GM12878 (cell line): ENCODE measurements around the gene EXO1. TPM values are rescaled to one million over a fixed set of nuclear protein-coding genes. Genes with fewer than 3 reads are reported as not detected.

ENCODE experiments used
- ATF2 ChIP-seq: IDR thresholded peaks from 2 replicates; pipeline ENCODE4 v1.6.1; 2012; ENCODE audit warnings: low read length, inconsistent platforms
- E2F4 ChIP-seq: IDR thresholded peaks from 2 replicates; pipeline ENCODE4 v1.6.1; 2012; ENCODE audit warnings: low read depth, low read length, improper control_type of control experiment
- E2F8 ChIP-seq: fragments of 450-650 bp; IDR thresholded peaks from 2 replicates; pipeline ENCODE4 v1.6.1; 2018; ENCODE audit warnings: mild to moderate bottlenecking, low read depth, moderate library complexity; ENCODE audit not compliant: partially characterized antibody
- EED ChIP-seq: sonication (generic); IDR thresholded peaks from 2 replicates; pipeline ENCODE4 v1.6.1; 2016; ENCODE audit warnings: antibody characterized with exemption, low read depth
- EGR1 ChIP-seq, 2 experiments: IDR thresholded peaks; 1 replicate in 1 of 2; 2 replicates in 1 of 2; pipeline ENCODE4 v1.6.1; 2011 to 2012; ENCODE audit warnings: low read depth in 2 of 2, low read length in 2 of 2, borderline replicate concordance in 1 of 2, mild to moderate bottlenecking in 1 of 2, moderate library complexity in 1 of 2
- ETV6 ChIP-seq, 2 experiments: fragments of 450-650 bp in 1 of 2; IDR thresholded peaks in 1 of 2; conservative IDR thresholded peaks in 1 of 2; 2 replicates each; pipeline ENCODE4 v1.6.1; 2014; ENCODE audit warnings: antibody characterized with exemption in 1 of 2, borderline replicate concordance in 1 of 2, low read depth in 1 of 2, mild to moderate bottlenecking in 1 of 2, moderate library complexity in 1 of 2
- GATAD2B ChIP-seq: fragments of 450-650 bp; conservative IDR thresholded peaks from 2 replicates; pipeline ENCODE4 v1.6.1; 2017; ENCODE audit warnings: low read depth, mild to moderate bottlenecking, moderate library complexity
- MXI1 ChIP-seq: fragments of 150-350 bp; IDR thresholded peaks from 2 replicates; pipeline ENCODE4 v1.6.1; 2011; ENCODE audit warnings: low read depth, mild to moderate bottlenecking, inconsistent platforms, low read length, improper control_type of control experiment
- NBN ChIP-seq: fragments of 450-650 bp; IDR thresholded peaks from 2 replicates; pipeline ENCODE4 v1.6.1; 2016
- PAX5 ChIP-seq: IDR thresholded peaks from 2 replicates; pipeline ENCODE4 v1.6.1; 2011; ENCODE audit warnings: low read depth, low read length, borderline replicate concordance
- PBX3 ChIP-seq: IDR thresholded peaks from 2 replicates; pipeline ENCODE4 v1.6.1; 2011; ENCODE audit warnings: mild to moderate bottlenecking, low read depth, low read length, moderate library complexity; ENCODE audit not compliant: insufficient replicate concordance
- PKNOX1 ChIP-seq: fragments of 450-650 bp; IDR thresholded peaks from 2 replicates; pipeline ENCODE4 v1.6.1; 2016; ENCODE audit warnings: mild to moderate bottlenecking
- PML ChIP-seq: IDR thresholded peaks from 2 replicates; pipeline ENCODE4 v1.6.1; 2012; ENCODE audit warnings: low read length, inconsistent platforms
- PRDM15 ChIP-seq: fragments of 450-650 bp; formaldehyde crosslinking; IDR thresholded peaks from 2 replicates; pipeline ENCODE4 v1.4.0; 2020; ENCODE audit warnings: mild to moderate bottlenecking, moderate library complexity
- SMAD1 ChIP-seq: fragments of 450-650 bp; IDR thresholded peaks from 2 replicates; pipeline ENCODE4 v1.6.1; 2018; ENCODE audit warnings: mild to moderate bottlenecking, low read depth; ENCODE audit not compliant: partially characterized antibody
- polyA plus RNA-seq, 11 experiments: library from polyadenylated mRNA; depleted of rRNA in 4 of 11; unstranded in 6 of 11; stranded (reverse) in 5 of 11; fragments of >200 nt; fragmentation: Nextera tagmentation in 4 of 11; fragmentation: Illumina TruSeq in 1 of 11; extraction: Ambion mirVana in 4 of 11; extraction: Trizol in 1 of 11; gene quantifications; 1 replicate in 1 of 11; 2 replicates in 10 of 11; pipeline versions ENCODE4 v1.2.1 to v1.2.3, GENCODE V29; 2011 to 2016; ENCODE audit warnings: inconsistent platforms in 2 of 11, missing spikeins in 2 of 11, low read depth in 1 of 11
- total RNA-seq, 4 experiments: library from RNA; depleted of rRNA in 3 of 4; stranded (reverse); fragments of >200 nt in 3 of 4; fragmentation: Illumina TruSeq in 1 of 4; extraction: Trizol in 1 of 4; gene quantifications; 2 replicates each; pipeline versions ENCODE4 v1.2.1 to v1.2.3, GENCODE V29; 2013 to 2021

The EXO1 gene
- total and polyA plus RNA-seq, 10 of the 15 experiments (the other 5 are each of a cell fraction or from before 2014, with no cell fraction given): 8.7 to 43.4 (median 30.6) TPM

GRCh38 chr1:241847796-241848685, at the start of gene EXO1 (continued):
- peak; percentile 97 for TF ChIP-seq E2F8
- TF ChIP-seq SMAD1: no peak
- no peak for TF ChIP-seq ATF2
- peak; percentile 96 for TF ChIP-seq E2F4
- TF ChIP-seq EED: no peak
- TF ChIP-seq PML: peak; percentile 59; the same call in 1 of the 2 replicates
- no peak; the same call in 1 of the 2 replicates for TF ChIP-seq PAX5
- no peak for TF ChIP-seq ETV6 (conservative IDR thresholded peaks at IDR 0.05 in 1 of 2, IDR thresholded peaks at IDR 0.05 in 1 of 2; ENCODE audit: borderline replicate concordance in 1 of 2, low read depth in 1 of 2)
- TF ChIP-seq NBN: peak; percentile 95
- no peak for TF ChIP-seq PBX3
- peak; percentile 65; the same call in 1 of the 2 replicates for TF ChIP-seq PKNOX1
- TF ChIP-seq EGR1 (IDR thresholded peaks at IDR 0.05; ENCODE audit: borderline replicate concordance in 1 of 2, low read depth in 2 of 2, low read length in 2 of 2): peak in 1 of 2 experiments; percentile 81; a peak in 1 of 3 replicates
- TF ChIP-seq GATAD2B: peak; percentile 75
- TF ChIP-seq PRDM15 (CRISPR knock-in tag): no peak
- TF ChIP-seq MXI1: peak; percentile 99
